DMS153 (cell line): Measurements from ENCODE around the gene CEP128.

ENCODE experiments used
- DNase-seq: peaks from one replicate; lab custom pipeline; 2025; lab: John Stamatoyannopoulos, UW

The CEP128 gene

GRCh38 chr14:80901260-80901659, 40.3 kb downstream of the CEP128 start:
- DNase-seq = no peak

GRCh38 chr14:80872645-80873044, 68.9 kb downstream of the CEP128 start:
- no peak for DNase-seq

GRCh38 chr14:80868260-80868659, 73.3 kb downstream of the CEP128 start:
- no peak for DNase-seq

- DNase-seq = no peak
Observed at GRCh38 chr14:80867798-80868197, 73.7 kb downstream of the CEP128 start.

GRCh38 chr14:80867091-80867490, 74.4 kb downstream of the CEP128 start:
- no peak for DNase-seq

GRCh38 chr14:80865565-80865964, 76.0 kb downstream of the CEP128 start:
- DNase-seq = no peak

GRCh38 chr14:80862983-80863382, 78.6 kb downstream of the CEP128 start:
- no peak for DNase-seq

GRCh38 chr14:80862541-80862940, 79.0 kb downstream of the CEP128 start:
- DNase-seq = no peak

GRCh38 chr14:80850197-80850814, 91.2 kb downstream of the CEP128 start:
- no peak for DNase-seq

GRCh38 chr14:80847070-80847469, 94.5 kb downstream of the CEP128 start:
- no peak for DNase-seq

- DNase-seq = no peak
Observed at GRCh38 chr14:80845856-80846255, 95.7 kb downstream of the CEP128 start.

GRCh38 chr14:80844872-80845271, 96.7 kb downstream of the CEP128 start:
- no peak for DNase-seq

- no peak for DNase-seq
Observed at GRCh38 chr14:80839743-80840142, 101.8 kb downstream of the CEP128 start.

GRCh38 chr14:80809663-80810062, 131.9 kb downstream of the CEP128 start:
- no peak for DNase-seq

- DNase-seq = no peak
Observed at GRCh38 chr14:80805136-80805535, 136.4 kb downstream of the CEP128 start.

GRCh38 chr14:80798878-80799277, 142.7 kb downstream of the CEP128 start:
- DNase-seq = no peak

- DNase-seq = no peak
Observed at GRCh38 chr14:80798211-80798610, 143.3 kb downstream of the CEP128 start.

GRCh38 chr14:80792771-80793170, 148.8 kb downstream of the CEP128 start:
- DNase-seq = no peak

GRCh38 chr14:80787876-80788275, 153.7 kb downstream of the CEP128 start:
- no peak for DNase-seq

GRCh38 chr14:80784820-80785219, 156.7 kb downstream of the CEP128 start:
- DNase-seq = no peak

GRCh38 chr14:80781972-80782367, 159.6 kb downstream of the CEP128 start:
- DNase-seq = no peak

- DNase-seq = no peak
Observed at GRCh38 chr14:80780500-80780899, 161.0 kb downstream of the CEP128 start.

GRCh38 chr14:80776657-80777056, 164.9 kb downstream of the CEP128 start:
- DNase-seq = no peak

GRCh38 chr14:80776186-80776585, 165.4 kb downstream of the CEP128 start:
- no peak for DNase-seq

GRCh38 chr14:80772504-80772903, 169.0 kb downstream of the CEP128 start:
- DNase-seq = no peak
